NT2/D1 (cell line): ENCODE results near the gene PSMB11.

Experiments used
- DNase-seq: peaks from one replicate; pipeline ENCODE4 v3.0.0-alpha.2; 2011; ENCODE audit warnings: low read depth, low spot score
- H3K27me3 ChIP-seq: 2 replicates; pipeline ENCODE4 v1.6.0; 2011; ENCODE audit warnings: mild to moderate bottlenecking; ENCODE audit not compliant: insufficient read length, insufficient read depth
- H3K36me3 ChIP-seq: 2 replicates; pipeline ENCODE4 v1.6.1; 2011; ENCODE audit warnings: mild to moderate bottlenecking, low read length, mixed read lengths; ENCODE audit not compliant: insufficient read depth, insufficient read length
- H3K4me1 ChIP-seq: 2 replicates; pipeline ENCODE4 v1.5.1; 2011; ENCODE audit not compliant: insufficient read depth, insufficient read length
- H3K4me3 ChIP-seq: 2 replicates; pipeline ENCODE4 v1.5.1; 2011; ENCODE audit warnings: low read depth; ENCODE audit not compliant: insufficient read length
- H3K9ac ChIP-seq: 2 replicates; pipeline ENCODE4 v1.6.0; 2011; ENCODE audit warnings: low read depth; ENCODE audit not compliant: insufficient read length
- H3K9me3 ChIP-seq: 2 replicates; pipeline ENCODE4 v1.5.1; 2011; ENCODE audit warnings: mild to moderate bottlenecking, low read length; ENCODE audit not compliant: insufficient read depth
- SUZ12 ChIP-seq: IDR thresholded peaks from 2 replicates; pipeline ENCODE4 v1.6.1; 2011; ENCODE audit not compliant: insufficient read length, insufficient read depth; ENCODE audit errors: extremely low read depth
- YY1 ChIP-seq: IDR thresholded peaks from 2 replicates; pipeline ENCODE4 v1.6.1; 2011; ENCODE audit not compliant: insufficient read length, insufficient read depth
- ZNF274 ChIP-seq: IDR thresholded peaks from 2 replicates; pipeline ENCODE4 v1.6.1; 2011; ENCODE audit warnings: mild to moderate bottlenecking, low read depth, low read length

Gene PSMB11

DNA sequence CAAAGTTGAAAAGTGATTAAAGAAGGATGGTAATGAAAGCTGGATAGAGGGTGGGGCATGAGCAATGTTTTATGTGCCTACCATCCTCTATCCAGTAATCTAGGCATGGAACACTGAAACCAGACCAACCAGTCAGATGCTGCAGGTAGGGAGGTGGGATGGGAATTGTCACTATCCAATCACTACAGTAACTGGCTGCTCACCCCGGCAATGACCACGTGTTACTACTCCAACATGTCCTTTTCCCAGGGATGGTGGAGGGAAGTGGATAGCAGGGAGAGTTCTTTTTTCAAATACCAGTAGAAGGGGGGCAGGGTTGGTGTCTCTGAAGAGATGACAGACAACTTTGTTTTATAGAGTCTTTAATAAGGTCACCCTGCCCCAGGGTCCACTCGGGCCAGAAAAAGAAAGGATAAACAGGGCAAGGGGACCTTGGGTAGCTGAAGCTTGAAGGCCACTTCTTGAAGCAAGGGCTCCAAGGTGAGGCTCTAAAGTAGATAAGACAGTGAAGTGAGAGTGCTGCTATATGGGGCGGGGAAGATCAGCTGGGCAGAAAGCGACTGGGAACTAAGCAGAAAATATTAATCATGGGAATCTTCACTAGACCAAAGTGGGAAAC is 30.0 kb downstream of the PSMB11 start:
- Histone ChIP-seq H3K9me3 (no peaks in the 10 kb centered on the region), H3K4me3 (no peak overlapping the region), H3K36me3 (peaks cover 75% of the 10 kb centered on the region), H3K27me3 (no peaks in the 10 kb centered on the region), H3K4me1 (peaks cover 17% of the 10 kb centered on the region), H3K9ac (peak overlapping the region; percentile 8)
- no peak for DNase-seq
- TF ChIP-seq ZNF274 (no peak), SUZ12 (no peak), YY1 (no peak)

DNA sequence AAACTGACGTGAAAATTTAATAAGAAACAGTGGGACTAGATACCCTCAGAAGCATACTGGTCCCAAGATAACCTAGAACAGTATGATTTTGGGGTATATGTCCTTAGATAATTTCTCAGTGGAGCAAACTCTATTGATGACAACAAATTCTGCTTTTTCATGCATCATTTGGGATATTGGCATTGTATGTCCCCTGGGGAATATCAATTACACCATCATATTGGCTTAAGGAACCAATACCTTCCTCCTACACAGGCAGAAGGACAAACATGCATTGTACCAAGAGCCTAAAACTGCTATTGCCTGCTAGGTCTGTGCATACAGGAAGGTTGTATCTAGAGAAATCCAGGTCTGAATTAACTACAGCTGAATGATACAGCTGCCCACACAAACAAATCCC is 32.9 kb downstream of the PSMB11 start:
- peaks cover 4% of the 10 kb centered on the region for H3K4me1 ChIP-seq
- no peak for DNase-seq
- no peak overlapping the region for H3K9ac ChIP-seq
- H3K9me3 ChIP-seq = no peaks in the 10 kb centered on the region
- H3K4me3 ChIP-seq = no peak overlapping the region
- peaks cover 76% of the 10 kb centered on the region for H3K36me3 ChIP-seq
- no peaks in the 10 kb centered on the region for H3K27me3 ChIP-seq
- TF ChIP-seq ZNF274 (no peak), YY1 (no peak), SUZ12 (no peak)

DNA sequence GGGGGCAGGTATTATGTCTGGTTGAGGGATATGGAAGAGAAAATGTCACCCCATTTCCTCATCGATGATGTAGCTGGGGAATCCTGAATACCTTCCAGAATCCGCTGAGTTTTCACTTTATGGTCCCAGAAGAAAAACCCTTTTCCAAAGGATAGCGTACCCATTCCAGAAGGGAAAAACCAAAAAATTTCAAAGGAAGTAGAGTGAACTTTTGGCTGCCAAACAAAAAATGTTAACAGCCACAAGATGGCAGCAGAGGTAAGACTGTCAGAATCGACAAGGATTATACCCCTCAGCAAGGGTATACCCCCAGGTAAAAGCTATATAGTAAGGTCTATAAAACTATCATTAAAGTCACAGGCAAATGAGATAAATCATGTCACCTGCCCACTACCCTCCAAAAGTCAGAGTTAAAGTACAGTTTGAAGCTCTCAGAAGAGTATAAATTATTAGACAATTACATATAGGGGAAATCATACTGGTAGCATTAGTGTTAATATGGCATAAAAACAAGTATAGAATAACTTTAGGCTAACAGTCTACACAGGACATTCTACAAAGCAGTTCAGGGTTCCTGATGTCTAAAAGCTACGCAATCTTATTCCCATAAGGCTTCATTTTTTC is 34.9 kb downstream of the PSMB11 start:
- H3K9ac ChIP-seq = no peak overlapping the region
- peaks cover 94% of the 10 kb centered on the region for H3K36me3 ChIP-seq
- no peak for DNase-seq
- no peaks in the 10 kb centered on the region for H3K9me3 ChIP-seq
- peaks cover 2% of the 10 kb centered on the region for H3K4me1 ChIP-seq
- H3K4me3 ChIP-seq = no peak overlapping the region
- no peaks in the 10 kb centered on the region for H3K27me3 ChIP-seq
- TF ChIP-seq SUZ12 (no peak), ZNF274 (no peak), YY1 (no peak)

DNA sequence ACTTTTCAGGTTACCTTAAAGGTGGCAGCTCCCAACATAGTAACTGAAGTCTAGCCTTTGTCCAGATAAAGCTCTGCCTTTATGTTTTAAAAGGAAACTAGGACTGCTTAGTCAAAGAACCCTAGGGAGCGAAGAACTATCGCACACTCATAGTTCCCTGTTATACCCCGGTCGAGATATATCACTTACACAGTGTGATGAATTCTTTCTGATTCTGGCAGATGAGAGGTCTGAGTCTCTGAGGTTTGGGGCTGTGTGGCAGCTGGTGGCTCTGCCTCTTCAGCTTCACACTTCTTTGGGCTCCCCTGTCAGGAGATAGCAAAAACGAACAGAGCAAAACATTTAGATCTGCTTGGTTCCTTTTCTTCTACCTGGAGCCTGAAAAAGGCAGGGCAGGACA is 36.0 kb downstream of the PSMB11 start:
- no peaks in the 10 kb centered on the region for H3K4me1 ChIP-seq
- H3K9me3 ChIP-seq = no peaks in the 10 kb centered on the region
- no peaks in the 10 kb centered on the region for H3K27me3 ChIP-seq
- H3K4me3 ChIP-seq = no peak overlapping the region
- no peak overlapping the region for H3K9ac ChIP-seq
- DNase-seq = no peak
- H3K36me3 ChIP-seq = peaks cover 93% of the 10 kb centered on the region
- TF ChIP-seq YY1 (no peak), SUZ12 (no peak), ZNF274 (no peak)

DNA sequence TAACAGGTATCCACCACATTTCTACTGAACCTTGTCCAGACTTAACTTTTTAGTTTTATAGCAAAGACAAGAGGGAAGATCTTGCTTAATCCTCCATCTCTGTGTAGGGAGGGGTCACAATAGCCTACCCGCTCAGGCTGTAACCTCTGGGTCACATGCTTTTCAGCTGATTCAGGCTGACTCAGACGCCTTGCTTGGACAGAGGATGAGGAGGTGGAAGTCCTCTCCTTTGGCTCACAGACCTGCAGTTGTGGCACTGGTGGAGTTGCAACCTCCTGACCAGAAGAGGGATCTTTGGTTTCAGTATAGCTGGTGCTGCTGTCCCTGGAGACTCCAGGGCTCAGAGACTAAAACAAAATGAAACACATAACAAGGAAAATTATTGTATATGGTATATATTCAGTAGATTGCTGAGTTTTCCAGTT is 36.7 kb downstream of the PSMB11 start:
- Histone ChIP-seq H3K4me1 (no peaks in the 10 kb centered on the region), H3K9ac (no peak overlapping the region), H3K27me3 (no peaks in the 10 kb centered on the region), H3K36me3 (peaks cover 89% of the 10 kb centered on the region), H3K9me3 (no peaks in the 10 kb centered on the region), H3K4me3 (no peak overlapping the region)
- TF ChIP-seq ZNF274 (no peak), SUZ12 (no peak), YY1 (no peak)
- no peak for DNase-seq

DNA sequence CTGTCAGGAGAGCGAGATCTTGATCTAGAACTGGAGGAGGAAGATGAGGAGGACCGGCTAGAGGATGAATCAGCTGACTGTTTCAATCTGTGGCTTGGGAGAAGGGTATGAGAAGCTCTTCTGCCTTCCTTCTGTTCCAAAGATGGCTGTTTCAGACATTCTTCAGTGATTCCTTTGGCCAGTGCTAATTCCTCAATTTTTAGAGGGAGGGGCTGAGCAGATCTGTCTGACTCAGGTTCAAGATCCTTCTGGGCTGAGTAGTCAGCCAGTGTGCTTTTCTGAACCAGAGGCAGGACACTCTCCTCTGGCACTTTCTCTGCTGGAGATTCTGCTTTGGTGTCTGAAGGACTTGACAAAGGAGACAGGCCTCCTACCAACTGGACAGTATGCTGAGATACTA is 37.7 kb downstream of the PSMB11 start:
- Histone ChIP-seq H3K9me3 (no peaks in the 10 kb centered on the region), H3K9ac (no peak overlapping the region), H3K4me1 (no peaks in the 10 kb centered on the region), H3K27me3 (no peaks in the 10 kb centered on the region), H3K36me3 (peaks cover 80% of the 10 kb centered on the region), H3K4me3 (no peak overlapping the region)
- DNase-seq = no peak
- no peak for TF ChIP-seq YY1
- no peak for TF ChIP-seq SUZ12
- no peak for TF ChIP-seq ZNF274

DNA sequence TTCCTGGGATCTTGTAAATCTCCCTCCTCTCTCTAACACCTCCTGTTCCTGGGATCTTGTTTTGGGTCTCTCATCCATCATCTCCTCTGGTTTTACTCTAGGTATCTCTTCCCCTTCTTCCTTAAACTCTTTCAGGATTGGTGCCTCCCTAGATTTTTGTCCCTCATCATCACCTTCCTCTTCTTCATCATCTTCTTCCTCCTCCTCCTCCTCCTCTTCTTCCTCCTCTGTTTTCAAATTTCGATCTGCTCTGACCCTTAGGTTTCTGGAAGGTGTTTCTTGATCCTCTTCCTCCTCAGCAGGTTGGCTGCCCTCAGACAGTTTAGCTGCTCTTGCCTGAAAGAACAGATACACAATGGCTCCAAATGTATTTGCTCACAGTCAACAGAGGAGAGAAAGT is 38.5 kb downstream of the PSMB11 start:
- DNase-seq = no peak
- Histone ChIP-seq H3K36me3 (peaks cover 81% of the 10 kb centered on the region), H3K9ac (no peak overlapping the region), H3K4me3 (no peak overlapping the region), H3K9me3 (no peaks in the 10 kb centered on the region), H3K27me3 (no peaks in the 10 kb centered on the region), H3K4me1 (no peaks in the 10 kb centered on the region)
- TF ChIP-seq ZNF274 (no peak), SUZ12 (no peak), YY1 (no peak)
